Myocyte (in vitro differentiated cells): ENCODE measurements around the gene PHTF2. TPM values are rescaled to one million over a fixed set of nuclear protein-coding genes. Genes with fewer than 3 reads are reported as not detected.
"Not testable (repeated sequence)": the region's sequence is repeated elsewhere in the genome, so short reads cannot be mapped to it uniquely, and the experiment has no call there.

ENCODE experiments used
- DNase-seq: peaks from one replicate; pipeline ENCODE4 v3.0.0-alpha.2; 2012; ENCODE audit warnings: low read depth
- total RNA-seq: library from RNA; depleted of rRNA; stranded (reverse); fragments of >200 nt; gene quantifications from 2 replicates; pipeline ENCODE4 v1.2.3, GENCODE V29; 2014

Gene PHTF2
- total RNA-seq, 1 donor from 2014 or later = 31.2 TPM

- not testable (repeated sequence) for DNase-seq
Observed at GRCh38 chr7:77873416-77874327, 75.1 kb downstream of the PHTF2 start.

- peak; percentile 10 for DNase-seq
Observed at GRCh38 chr7:77877791-77878190, 79.2 kb downstream of the PHTF2 start.

GRCh38 chr7:77878500-77878899 lies 79.9 kb downstream of the PHTF2 start:
- no peak for DNase-seq

- DNase-seq = no peak
Observed at GRCh38 chr7:77879272-77879671, 80.7 kb downstream of the PHTF2 start.

- DNase-seq = no peak
Observed at GRCh38 chr7:77881871-77882270, 83.3 kb downstream of the PHTF2 start.

- DNase-seq = no peak
Observed at GRCh38 chr7:77885155-77885554, 86.6 kb downstream of the PHTF2 start.

GRCh38 chr7:77887567-77887966 lies 89.0 kb downstream of the PHTF2 start:
- peak; percentile 59 for DNase-seq

GRCh38 chr7:77888998-77889397 lies 90.4 kb downstream of the PHTF2 start:
- DNase-seq = no peak

GRCh38 chr7:77893813-77894212 lies 95.2 kb downstream of the PHTF2 start:
- no peak for DNase-seq

GRCh38 chr7:77894574-77895091 lies 96.1 kb downstream of the PHTF2 start:
- DNase-seq = no peak

- DNase-seq = no peak
Observed at GRCh38 chr7:77895905-77896304, 97.3 kb downstream of the PHTF2 start.

GRCh38 chr7:77897004-77897547 lies 98.5 kb downstream of the PHTF2 start:
- DNase-seq = no peak

- DNase-seq = no peak
Observed at GRCh38 chr7:77899516-77899915, 100.9 kb downstream of the PHTF2 start.

- no peak for DNase-seq
Observed at GRCh38 chr7:77903597-77903996, 105.0 kb downstream of the PHTF2 start.

GRCh38 chr7:77904252-77904651 lies 105.7 kb downstream of the PHTF2 start:
- no peak for DNase-seq

- no peak for DNase-seq
Observed at GRCh38 chr7:77907281-77907680, 108.7 kb downstream of the PHTF2 start.

- no peak for DNase-seq
Observed at GRCh38 chr7:77908664-77909063, 110.1 kb downstream of the PHTF2 start.

GRCh38 chr7:77910124-77910523 lies 111.6 kb downstream of the PHTF2 start:
- no peak for DNase-seq

- DNase-seq = no peak
Observed at GRCh38 chr7:77912293-77912692, 113.7 kb downstream of the PHTF2 start.

- no peak for DNase-seq
Observed at GRCh38 chr7:77913977-77914607, 115.5 kb downstream of the PHTF2 start.

GRCh38 chr7:77917500-77918262 lies 119.1 kb downstream of the PHTF2 start:
- DNase-seq = no peak
